Lung (tissue), 12 donors: Measurements from ENCODE around the gene FOXJ2. TPM values are rescaled to one million over a fixed set of nuclear protein-coding genes. Genes with fewer than 3 reads are reported as not detected.

Experiments used
- ATAC-seq: fragments of 200-7000 bp; cut with Tn5 transposase; one replicate; pipeline ENCODE4 v1.9.1; 2020; ENCODE audit warnings: moderate number of reproducible peaks; ENCODE audit not compliant: insufficient read depth, low FRiP score
- DNase-seq, 3 donors: peaks; one replicate each; pipeline ENCODE4 v3.0.0-alpha.2; 2013 to 2017
- H3K27ac ChIP-seq, 2 donors: one replicate each; pipeline ENCODE4 v1.5.1; 2013; ENCODE audit warnings: mild to moderate bottlenecking in 2 of 2, moderate library complexity in 2 of 2, control low read depth in 1 of 2, inconsistent platforms in 1 of 2, low read depth in 1 of 2, low read length in 1 of 2
- H3K27me3 ChIP-seq, 3 donors: one replicate each; pipeline ENCODE4 v1.5.1; 2013; ENCODE audit warnings: low read length in 2 of 3; ENCODE audit not compliant: control insufficient read depth in 3 of 3, insufficient read depth in 3 of 3
- H3K36me3 ChIP-seq, 4 donors: one replicate each; pipeline ENCODE4 v1.5.1; 2013; ENCODE audit warnings: low read length in 4 of 4, mild to moderate bottlenecking in 1 of 4, moderate library complexity in 1 of 4; ENCODE audit not compliant: control insufficient read depth in 4 of 4, insufficient read depth in 4 of 4
- H3K4me1 ChIP-seq, 5 donors: one replicate each; pipeline ENCODE4 v1.5.1; 2013; ENCODE audit warnings: low read length in 5 of 5, mild to moderate bottlenecking in 2 of 5, moderate library complexity in 1 of 5; ENCODE audit not compliant: control insufficient read depth in 5 of 5, insufficient read depth in 5 of 5
- H3K4me3 ChIP-seq: one replicate; pipeline ENCODE4 v1.5.1; 2013; ENCODE audit warnings: mild to moderate bottlenecking, control low read depth, moderate library complexity
- H3K9ac ChIP-seq, 2 donors: one replicate each; pipeline ENCODE4 v1.5.1; 2013; ENCODE audit warnings: low read length in 2 of 2, control low read depth in 1 of 2; ENCODE audit not compliant: insufficient read depth in 1 of 2
- H3K9me3 ChIP-seq, 4 donors: one replicate each; pipeline ENCODE4 v1.5.1; 2013; ENCODE audit warnings: low read length in 3 of 4, mild to moderate bottlenecking in 1 of 4, moderate library complexity in 1 of 4; ENCODE audit not compliant: control insufficient read depth in 4 of 4, insufficient read depth in 3 of 4
- WGBS, 2 donors: extraction: QIAGEN DNeasy Blood & Tissue Kit; methylation state at CpG; one replicate each; pipeline ENCODE4 v1.1.7; 2013; 5-methylcytosine and 5-hydroxymethylcytosine counted together
- polyA plus RNA-seq, 2 donors: library from polyadenylated mRNA; stranded (reverse); fragments of 200-250 nt; gene quantifications; one replicate each; pipeline ENCODE4 v1.2.1, GENCODE V29; 2013
- total RNA-seq, 2 donors: library from RNA; depleted of rRNA in 1 of 2; stranded (reverse); fragments of >200 nt in 1 of 2; gene quantifications; one replicate each; pipeline ENCODE4 v1.2.1, GENCODE V29; 2014 to 2021
- TF ChIP-seq, protein P1 (sequence below): IDR thresholded peaks from 2 replicates; pipeline ENCODE4 v1.5.1; 2012; ENCODE audit warnings: mild to moderate bottlenecking; ENCODE audit errors: control extremely low read depth, extremely low read depth
- donor health status: control.
- donor health status: control.
- donor health status: Bipolar disorder and iron deficiency.
- donor health status: healthy.
- donor health status: DM: yes; HTN: yes; CAD: no.

FOXJ2 gene
- total and polyA plus RNA-seq, 4 donors: 8.3 to 16.7 (median 11.8) TPM

DNA sequence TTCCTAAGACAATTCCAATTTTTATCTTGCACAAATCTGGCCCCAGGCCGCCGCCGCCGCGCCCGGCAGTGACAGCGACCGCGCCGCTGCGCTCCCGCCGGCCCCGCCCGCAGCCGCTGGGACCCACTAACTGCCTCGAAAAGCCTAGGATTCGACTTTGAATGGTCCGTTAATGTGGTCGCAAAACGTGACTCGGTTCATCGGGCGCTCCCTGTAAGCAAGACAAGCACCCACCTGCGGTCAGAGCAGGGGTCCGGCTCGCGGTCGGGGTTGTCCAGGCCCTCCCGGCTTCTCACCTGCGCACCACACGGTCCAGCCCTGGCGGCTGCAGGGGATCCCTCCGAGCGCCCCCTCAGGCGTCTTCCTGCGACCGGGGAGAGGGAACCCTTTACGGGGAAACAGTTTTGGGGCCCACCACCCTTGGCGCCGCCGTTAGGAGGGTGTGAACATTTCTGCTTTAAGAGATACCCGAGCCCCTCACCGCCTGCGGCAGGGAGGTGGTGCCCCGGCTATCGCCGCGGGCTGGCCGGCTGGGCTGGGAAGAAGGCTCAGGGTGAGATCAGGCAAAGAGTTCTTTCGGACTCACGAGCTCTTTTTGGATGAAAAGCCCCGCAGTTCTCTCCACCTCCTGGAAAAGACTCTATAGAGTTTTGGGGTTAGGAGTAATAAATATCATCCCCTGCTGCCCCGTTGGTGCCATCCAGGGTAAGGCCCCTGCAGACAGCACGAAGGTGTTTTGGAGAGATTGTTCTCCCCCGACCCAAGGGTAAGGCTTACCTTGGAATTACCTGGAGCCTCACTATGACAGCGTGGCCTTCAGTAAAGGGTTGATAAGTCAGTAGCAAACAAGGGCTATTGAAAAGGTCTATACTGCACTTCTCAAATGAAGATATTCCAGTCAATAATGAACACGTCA is 13.6 kb upstream of the FOXJ2 start:
- ATAC-seq (no peak), DNase-seq (peak; percentile 23 to 52 (median 43))
- H3K9me3 ChIP-seq: no peaks in the 10 kb centered on the region
- H3K36me3 ChIP-seq: no peaks in the 10 kb centered on the region
- H3K9ac ChIP-seq: no peak overlapping the region
- H3K4me1 ChIP-seq: peaks cover 0 to 8% (median 0%) of the 10 kb centered on the region in 5 donors
- no peak overlapping the region for H3K4me3 ChIP-seq
- TF ChIP-seq, protein P1, sequence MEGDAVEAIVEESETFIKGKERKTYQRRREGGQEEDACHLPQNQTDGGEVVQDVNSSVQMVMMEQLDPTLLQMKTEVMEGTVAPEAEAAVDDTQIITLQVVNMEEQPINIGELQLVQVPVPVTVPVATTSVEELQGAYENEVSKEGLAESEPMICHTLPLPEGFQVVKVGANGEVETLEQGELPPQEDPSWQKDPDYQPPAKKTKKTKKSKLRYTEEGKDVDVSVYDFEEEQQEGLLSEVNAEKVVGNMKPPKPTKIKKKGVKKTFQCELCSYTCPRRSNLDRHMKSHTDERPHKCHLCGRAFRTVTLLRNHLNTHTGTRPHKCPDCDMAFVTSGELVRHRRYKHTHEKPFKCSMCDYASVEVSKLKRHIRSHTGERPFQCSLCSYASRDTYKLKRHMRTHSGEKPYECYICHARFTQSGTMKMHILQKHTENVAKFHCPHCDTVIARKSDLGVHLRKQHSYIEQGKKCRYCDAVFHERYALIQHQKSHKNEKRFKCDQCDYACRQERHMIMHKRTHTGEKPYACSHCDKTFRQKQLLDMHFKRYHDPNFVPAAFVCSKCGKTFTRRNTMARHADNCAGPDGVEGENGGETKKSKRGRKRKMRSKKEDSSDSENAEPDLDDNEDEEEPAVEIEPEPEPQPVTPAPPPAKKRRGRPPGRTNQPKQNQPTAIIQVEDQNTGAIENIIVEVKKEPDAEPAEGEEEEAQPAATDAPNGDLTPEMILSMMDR: no peak
- no peak overlapping the region for H3K27ac ChIP-seq
- WGBS, 2 donors: 3 to 5% methylated on average over 58 of the region's 58 CpGs
- H3K27me3 ChIP-seq: peaks cover 3 to 36% (median 30%) of the 10 kb centered on the region in 3 donors

DNA sequence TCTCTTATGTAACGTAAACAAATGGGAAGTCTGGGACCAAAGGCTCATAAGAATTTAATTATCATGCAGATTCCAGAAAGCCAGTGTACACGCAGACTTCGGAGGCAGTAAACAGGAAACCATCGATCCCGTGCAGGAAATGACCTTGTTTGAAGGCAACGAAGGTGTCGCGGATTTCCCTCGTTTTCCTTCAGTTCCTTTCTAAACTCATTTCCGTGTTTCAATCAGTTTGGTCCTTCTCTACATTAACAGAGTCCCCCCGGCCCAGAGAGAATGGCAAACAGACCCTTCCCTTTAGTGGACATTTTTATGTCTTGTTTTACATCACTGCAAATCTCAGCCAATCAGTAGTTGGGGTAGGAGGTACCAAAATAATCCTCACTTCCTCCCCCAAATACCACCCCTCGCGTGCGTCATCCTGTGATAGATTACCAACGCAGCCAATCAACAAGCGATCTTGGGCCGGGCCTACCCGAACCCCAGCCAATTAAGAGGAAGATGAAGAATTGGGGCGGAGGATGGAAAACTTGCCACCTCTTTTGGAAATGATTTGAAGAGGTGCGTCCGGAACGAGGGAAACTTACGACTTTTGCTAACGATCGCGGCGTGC is 6.1 kb upstream of the FOXJ2 start:
- peak overlapping the region; percentile 67 for H3K4me3 ChIP-seq
- peaks cover 0 to 2% (median 0%) of the 10 kb centered on the region in 4 donors for H3K36me3 ChIP-seq
- H3K27me3 ChIP-seq: peaks cover 0 to 2% (median 0%) of the 10 kb centered on the region in 3 donors
- DNase-seq: peak; percentile 99 to 100 (median 100)
- peak overlapping the region; percentile 96 to 100 for H3K27ac ChIP-seq
- WGBS, 2 donors: 0% methylated on average over 27 of the region's 27 CpGs
- peak; percentile 99 for ATAC-seq
- no peaks in the 10 kb centered on the region for H3K9me3 ChIP-seq
- no peaks in the 10 kb centered on the region for H3K4me1 ChIP-seq
- peak overlapping the region; percentile 72 to 97 for H3K9ac ChIP-seq
- TF ChIP-seq, protein P1: no peak

DNA sequence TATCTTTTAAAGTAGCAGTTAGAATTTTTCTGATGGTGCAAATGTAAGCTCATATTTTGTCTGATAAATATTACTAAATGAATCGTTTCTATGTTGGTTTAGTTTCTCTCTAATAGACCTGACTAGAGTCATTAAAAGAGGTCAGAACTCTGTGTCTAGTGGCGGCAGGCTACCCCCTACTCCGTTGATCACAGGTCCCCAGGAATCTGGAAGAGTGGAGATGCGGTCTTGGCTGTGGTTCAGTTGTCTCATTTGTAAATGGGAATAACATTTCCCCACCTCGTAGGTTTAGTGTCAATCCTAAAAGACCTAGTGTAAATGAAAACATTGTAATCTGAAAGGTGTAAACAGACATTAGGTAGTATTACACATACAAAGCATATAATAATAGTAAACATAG is 4.7 kb upstream of the FOXJ2 start:
- Histone ChIP-seq H3K9ac (no peak overlapping the region), H3K9me3 (no peaks in the 10 kb centered on the region), H3K36me3 (peaks cover 0 to 2% (median 0%) of the 10 kb centered on the region in 4 donors), H3K27ac (no peak overlapping the region), H3K4me1 (peaks cover 0 to 5% (median 0%) of the 10 kb centered on the region in 5 donors), H3K4me3 (no peak overlapping the region), H3K27me3 (no peaks in the 10 kb centered on the region)
- no peak for ATAC-seq
- TF ChIP-seq, protein P1: no peak
- 68 to 82% methylated on average over 5 of the region's 5 CpGs for WGBS, 2 donors
- DNase-seq: no peak
